ENCODE measurements around the gene KIF26B.

KIF26B gene

GRCh38 chr1:245685111-245685810, 530.5 kb downstream of the KIF26B start:
- Histone ChIP-seq H4K20me1 (no peaks in the 10 kb centered on the region), H3K4me2 (no peak overlapping the region), H3K9me3 (replicated peaks in 1 of 11) (peaks cover 0 to 18% (median 13%) of the 10 kb centered on the region in 11 experiments; a peak in 15 of 22 replicates), H3K27ac (no peak overlapping the region), H3K4me3 (no peak overlapping the region), H3K9ac (no peak overlapping the region), H3K4me1 (peaks cover 7 to 19% (median 9%) of the 10 kb centered on the region in 10 experiments), H3K36me3 (no peaks in the 10 kb centered on the region), H3K27me3 (no peaks in the 10 kb centered on the region)
- TF ChIP-seq Cebpa-rat (IDR thresholded peaks at IDR 0.05) = no peak

DNA sequence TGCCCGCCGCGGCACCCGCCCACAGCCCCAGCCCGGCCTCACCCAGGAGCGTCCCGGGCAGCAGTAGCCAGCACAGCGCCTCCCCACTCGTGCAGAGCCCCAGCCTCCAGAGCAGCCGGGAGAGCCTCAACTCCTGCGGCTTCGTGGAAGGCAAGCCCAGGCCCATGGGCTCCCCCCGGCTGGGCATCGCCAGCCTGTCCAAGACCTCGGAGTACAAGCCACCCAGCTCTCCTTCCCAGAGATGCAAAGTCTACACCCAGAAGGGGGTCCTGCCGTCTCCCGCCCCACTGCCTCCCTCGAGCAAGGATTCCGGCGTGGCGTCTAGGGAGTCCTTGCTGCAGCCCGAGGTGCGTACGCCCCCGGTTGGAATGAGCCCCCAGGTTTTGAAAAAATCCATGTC, 531.2 kb downstream of the KIF26B start:
- Histone ChIP-seq H4K20me1 (no peaks in the 10 kb centered on the region), H3K27ac (no peak overlapping the region), H3K4me3 (no peak overlapping the region), H3K27me3 (no peaks in the 10 kb centered on the region), H3K9ac (no peak overlapping the region), H3K36me3 (no peaks in the 10 kb centered on the region), H3K4me1 (peaks cover 0 to 13% (median 4%) of the 10 kb centered on the region in 10 experiments; a peak in 14 of 20 replicates), H3K4me2 (no peak overlapping the region), H3K9me3 (replicated peaks in 1 of 11) (peaks cover 0 to 18% (median 13%) of the 10 kb centered on the region in 11 experiments; a peak in 15 of 22 replicates)
- no peak for TF ChIP-seq Cebpa-rat (IDR thresholded peaks at IDR 0.05)

GRCh38 chr1:245686446-245687030, 531.8 kb downstream of the KIF26B start:
- H4K20me1 ChIP-seq = no peaks in the 10 kb centered on the region
- no peak overlapping the region for H3K4me3 ChIP-seq
- no peak overlapping the region for H3K27ac ChIP-seq
- peaks cover 0 to 13% (median 4%) of the 10 kb centered on the region in 10 experiments; a peak in 9 of 20 replicates for H3K4me1 ChIP-seq
- H3K9me3 ChIP-seq (replicated peaks in 1 of 11) = peaks cover 0 to 18% (median 13%) of the 10 kb centered on the region in 11 experiments; a peak in 15 of 22 replicates
- H3K4me2 ChIP-seq = no peak overlapping the region
- H3K9ac ChIP-seq = no peak overlapping the region
- H3K36me3 ChIP-seq = no peaks in the 10 kb centered on the region
- H3K27me3 ChIP-seq = no peaks in the 10 kb centered on the region
- TF ChIP-seq Cebpa-rat (IDR thresholded peaks at IDR 0.05) = no peak

- H3K36me3 ChIP-seq = no peaks in the 10 kb centered on the region
- no peak overlapping the region for H3K4me2 ChIP-seq
- H3K9ac ChIP-seq = no peak overlapping the region
- peaks cover 0 to 18% (median 13%) of the 10 kb centered on the region in 11 experiments; a peak in 15 of 22 replicates for H3K9me3 ChIP-seq (replicated peaks in 1 of 11)
- no peaks in the 10 kb centered on the region for H3K27me3 ChIP-seq
- no peak for TF ChIP-seq Cebpa-rat (IDR thresholded peaks at IDR 0.05)
- no peak overlapping the region for H3K4me3 ChIP-seq
- peaks cover 0 to 13% (median 4%) of the 10 kb centered on the region in 10 experiments; a peak in 9 of 20 replicates for H3K4me1 ChIP-seq
- H4K20me1 ChIP-seq = no peaks in the 10 kb centered on the region
- H3K27ac ChIP-seq = no peak overlapping the region
Measured at GRCh38 chr1:245687152-245687635, 532.4 kb downstream of the KIF26B start.

GRCh38 chr1:245687636-245688535, 533.1 kb downstream of the KIF26B start:
- no peak overlapping the region for H3K9ac ChIP-seq
- no peak overlapping the region for H3K4me3 ChIP-seq

GRCh38 chr1:245688536-245689453, 534.0 kb downstream of the KIF26B start:
- Histone ChIP-seq H3K27ac (no peak overlapping the region), H3K4me2 (no peak overlapping the region), H3K36me3 (no peaks in the 10 kb centered on the region), H3K27me3 (no peaks in the 10 kb centered on the region), H3K9me3 (replicated peaks in 1 of 11) (peaks cover 0 to 18% (median 13%) of the 10 kb centered on the region in 11 experiments; a peak in 15 of 22 replicates), H3K4me3 (no peak overlapping the region), H3K4me1 (peaks cover 0 to 13% (median 4%) of the 10 kb centered on the region in 10 experiments; a peak in 9 of 20 replicates), H4K20me1 (no peaks in the 10 kb centered on the region), H3K9ac (no peak overlapping the region)
- no peak for TF ChIP-seq Cebpa-rat (IDR thresholded peaks at IDR 0.05)

More at GRCh38 chr1:245687636-245688535, 533.1 kb downstream of the KIF26B start:
- Histone ChIP-seq H3K4me1 (peaks cover 0 to 13% (median 4%) of the 10 kb centered on the region in 10 experiments; a peak in 9 of 20 replicates), H3K9me3 (replicated peaks in 1 of 11) (peaks cover 0 to 18% (median 13%) of the 10 kb centered on the region in 11 experiments; a peak in 15 of 22 replicates), H3K27ac (no peak overlapping the region), H3K36me3 (no peaks in the 10 kb centered on the region), H3K27me3 (no peaks in the 10 kb centered on the region), H3K4me2 (no peak overlapping the region), H4K20me1 (no peaks in the 10 kb centered on the region)
- no peak for TF ChIP-seq Cebpa-rat (IDR thresholded peaks at IDR 0.05)

DNA sequence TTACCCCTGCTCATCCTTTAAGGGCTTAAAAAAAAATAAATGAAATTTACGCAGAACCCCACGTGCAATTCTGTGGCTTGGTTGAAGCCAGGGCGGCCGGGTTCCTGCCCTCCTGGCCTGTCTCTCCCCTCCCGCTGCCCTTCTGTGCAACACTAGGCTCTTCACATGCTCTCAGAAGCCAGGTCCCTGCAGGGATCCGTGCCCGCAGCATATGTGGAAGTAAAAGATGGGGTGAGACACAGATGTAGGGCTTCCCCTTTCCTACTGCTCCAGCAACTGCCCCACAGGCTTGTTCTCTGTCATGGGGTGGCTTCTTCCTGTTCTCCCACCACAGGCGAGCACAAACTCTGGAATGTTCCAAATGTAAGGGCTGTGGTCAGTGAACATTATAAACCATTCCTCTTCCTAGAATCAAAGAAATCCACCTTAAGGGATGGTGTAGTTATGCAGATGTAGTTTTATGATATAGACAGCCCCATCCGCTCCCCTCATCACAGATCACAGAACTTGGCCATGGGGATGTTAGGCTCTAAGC, 535.4 kb downstream of the KIF26B start:
- peaks cover 0 to 13% (median 4%) of the 10 kb centered on the region in 10 experiments; a peak in 9 of 20 replicates for H3K4me1 ChIP-seq
- no peak for TF ChIP-seq Cebpa-rat (IDR thresholded peaks at IDR 0.05)
- H3K9me3 ChIP-seq (replicated peaks in 1 of 11) = peaks cover 0 to 18% (median 13%) of the 10 kb centered on the region in 11 experiments; a peak in 15 of 22 replicates
- no peaks in the 10 kb centered on the region for H4K20me1 ChIP-seq
- no peak overlapping the region for H3K27ac ChIP-seq
- no peak overlapping the region for H3K4me3 ChIP-seq
- H3K27me3 ChIP-seq = no peaks in the 10 kb centered on the region
- H3K4me2 ChIP-seq = peak overlapping the region in 5 of 11 experiments; percentile 14 to 58 (median 24); a peak in 7 of 22 replicates
- H3K36me3 ChIP-seq = no peaks in the 10 kb centered on the region
- no peak overlapping the region for H3K9ac ChIP-seq
